ENCODE data around the gene MAD2L2.

The MAD2L2 gene

GRCh38 chr1:11697893-11698210 is 16.9 kb upstream of the MAD2L2 start:
- Histone ChIP-seq H2BK15ac (ENCODE audit: low read length) (no peak overlapping the region), H2BK12ac (ENCODE audit: low read length) (no peak overlapping the region), H3K79me1 (ENCODE audit: low read depth, low read length) (peaks cover 2% of the 10 kb centered on the region), H3K14ac (ENCODE audit: low read length) (no peak overlapping the region), H3K36me3 (replicated peaks in 1 of 2; ENCODE audit: control insufficient read depth in 2 of 2, insufficient read depth in 2 of 2, low read length in 2 of 2) (peaks cover 6 to 18% of the 10 kb centered on the region in 2 donors), H4K8ac (ENCODE audit: low read depth, low read length) (no peak overlapping the region), H3K4ac (ENCODE audit: low read length) (no peak overlapping the region), H3K18ac (ENCODE audit: low read length) (no peak overlapping the region), H3K27ac (replicated peaks; ENCODE audit: low read length) (no peak overlapping the region), H3K4me3 (ENCODE audit: low read length in 2 of 2) (no peak overlapping the region), H2BK5ac (ENCODE audit: low read length) (no peak overlapping the region), H3K27me3 (ENCODE audit: control insufficient read depth in 3 of 3, insufficient read depth in 3 of 3, low read depth in 1 of 3, low read length in 3 of 3) (peaks cover 0 to 7% (median 0%) of the 10 kb centered on the region in 3 experiments), H2AK5ac (ENCODE audit: low read depth, low read length) (no peak overlapping the region), H3K4me1 (ENCODE audit: control insufficient read depth in 2 of 2, insufficient read depth in 1 of 2, low read depth in 1 of 2, low read length in 2 of 2) (peaks cover 23 to 36% of the 10 kb centered on the region in 2 donors), H3K9ac (ENCODE audit: low read depth, low read length, poor library complexity) (no peak overlapping the region), H2BK120ac (ENCODE audit: low read depth, low read length) (no peak overlapping the region), H3K9me3 (replicated peaks in 1 of 2; ENCODE audit: control insufficient read depth in 2 of 2, insufficient read depth in 1 of 2, low read depth in 1 of 2, low read length in 2 of 2) (peaks cover 0 to 6% of the 10 kb centered on the region in 2 donors), H3K4me2 (ENCODE audit: insufficient read depth, low read length, poor library complexity, severe bottlenecking) (no peak overlapping the region), H3K23ac (ENCODE audit: low read depth, low read length, poor library complexity) (no peak overlapping the region), H2AFZ (ENCODE audit: low read length) (no peak overlapping the region), H4K91ac (ENCODE audit: low read depth, low read length, poor library complexity) (no peak overlapping the region)
- WGBS, 2 donors (ENCODE audit: extremely low coverage in 2 of 2, insufficient read length in 2 of 2, insufficient replicate concordance in 1 of 2): no CpG with 5 or more reads among the region's 5 CpGs
- DNase-seq (ENCODE audit: low spot score): no peak

- H2BK5ac ChIP-seq (ENCODE audit: low read length): no peak overlapping the region
- no peak overlapping the region for H3K4me2 ChIP-seq (ENCODE audit: insufficient read depth, low read length, poor library complexity, severe bottlenecking)
- no peak overlapping the region for H3K4ac ChIP-seq (ENCODE audit: low read length)
- no CpG with 5 or more reads among the region's 8 CpGs for WGBS, 2 donors (ENCODE audit: extremely low coverage in 2 of 2, insufficient read length in 2 of 2, insufficient replicate concordance in 1 of 2)
- peaks cover 0 to 10% (median 0%) of the 10 kb centered on the region in 3 experiments for H3K27me3 ChIP-seq (ENCODE audit: control insufficient read depth in 3 of 3, insufficient read depth in 3 of 3, low read depth in 1 of 3, low read length in 3 of 3)
- DNase-seq (ENCODE audit: low spot score): no peak
- no peak overlapping the region for H3K9ac ChIP-seq (ENCODE audit: low read depth, low read length, poor library complexity)
- no peak overlapping the region for H3K27ac ChIP-seq (replicated peaks; ENCODE audit: low read length)
- peaks cover 0 to 4% of the 10 kb centered on the region in 2 donors for H3K9me3 ChIP-seq (replicated peaks in 1 of 2; ENCODE audit: control insufficient read depth in 2 of 2, insufficient read depth in 1 of 2, low read depth in 1 of 2, low read length in 2 of 2)
- H2BK15ac ChIP-seq (ENCODE audit: low read length): no peak overlapping the region
- no peak overlapping the region for H3K14ac ChIP-seq (ENCODE audit: low read length)
- no peak overlapping the region for H2BK120ac ChIP-seq (ENCODE audit: low read depth, low read length)
- H3K23ac ChIP-seq (ENCODE audit: low read depth, low read length, poor library complexity): no peak overlapping the region
- no peak overlapping the region for H3K18ac ChIP-seq (ENCODE audit: low read length)
- H2AFZ ChIP-seq (ENCODE audit: low read length): no peak overlapping the region
- no peak overlapping the region for H4K91ac ChIP-seq (ENCODE audit: low read depth, low read length, poor library complexity)
- H3K4me3 ChIP-seq (ENCODE audit: low read length in 2 of 2): no peak overlapping the region
- no peak overlapping the region for H2AK5ac ChIP-seq (ENCODE audit: low read depth, low read length)
- H3K4me1 ChIP-seq (ENCODE audit: control insufficient read depth in 2 of 2, insufficient read depth in 1 of 2, low read depth in 1 of 2, low read length in 2 of 2): peaks cover 25 to 36% of the 10 kb centered on the region in 2 donors
- no peak overlapping the region for H2BK12ac ChIP-seq (ENCODE audit: low read length)
- H3K79me1 ChIP-seq (ENCODE audit: low read depth, low read length): peaks cover under 1% of the 10 kb centered on the region
- peaks cover 5 to 16% of the 10 kb centered on the region in 2 donors for H3K36me3 ChIP-seq (replicated peaks in 1 of 2; ENCODE audit: control insufficient read depth in 2 of 2, insufficient read depth in 2 of 2, low read length in 2 of 2)
- H4K8ac ChIP-seq (ENCODE audit: low read depth, low read length): no peak overlapping the region
These were observed 16.4 kb upstream of the MAD2L2 start for GRCh38 chr1:11697188-11697892.

DNA sequence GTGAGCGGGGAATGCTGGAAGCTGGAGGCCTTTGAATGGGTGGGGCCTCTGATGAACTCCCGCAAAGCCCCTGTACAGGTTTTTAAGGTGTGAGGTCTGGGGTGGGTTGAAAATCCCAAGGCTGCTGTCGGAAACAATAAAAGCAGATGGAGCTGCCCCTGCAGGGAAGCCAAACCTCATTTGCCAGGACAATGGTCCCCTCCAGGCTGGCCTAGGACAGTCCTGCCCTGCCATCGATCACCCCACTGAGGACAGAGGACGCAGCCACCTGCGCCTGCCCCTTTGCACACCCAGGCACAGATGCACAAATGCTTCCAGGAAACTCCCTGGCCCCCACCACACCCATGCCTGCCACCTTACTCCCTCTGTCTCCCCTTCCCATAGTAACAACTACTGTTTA is 14.9 kb upstream of the MAD2L2 start:
- Histone ChIP-seq H3K79me1 (ENCODE audit: low read depth, low read length) (no peaks in the 10 kb centered on the region), H3K14ac (ENCODE audit: low read length) (no peak overlapping the region), H3K27me3 (ENCODE audit: control insufficient read depth in 3 of 3, insufficient read depth in 3 of 3, low read depth in 1 of 3, low read length in 3 of 3) (peaks cover 0 to 12% (median 0%) of the 10 kb centered on the region in 3 experiments), H2AFZ (ENCODE audit: low read length) (no peak overlapping the region), H2BK15ac (ENCODE audit: low read length) (no peak overlapping the region), H3K4ac (ENCODE audit: low read length) (no peak overlapping the region), H3K36me3 (replicated peaks in 1 of 2; ENCODE audit: control insufficient read depth in 2 of 2, insufficient read depth in 2 of 2, low read length in 2 of 2) (peaks cover 0 to 8% of the 10 kb centered on the region in 2 donors), H4K91ac (ENCODE audit: low read depth, low read length, poor library complexity) (peak overlapping the region; percentile 48), H2AK5ac (ENCODE audit: low read depth, low read length) (no peak overlapping the region), H2BK5ac (ENCODE audit: low read length) (no peak overlapping the region), H2BK120ac (ENCODE audit: low read depth, low read length) (no peak overlapping the region), H3K23ac (ENCODE audit: low read depth, low read length, poor library complexity) (no peak overlapping the region), H3K9ac (ENCODE audit: low read depth, low read length, poor library complexity) (peak overlapping the region; percentile 40), H3K18ac (ENCODE audit: low read length) (peak overlapping the region; percentile 54), H2BK12ac (ENCODE audit: low read length) (peak overlapping the region; percentile 35), H3K4me3 (ENCODE audit: low read length in 2 of 2) (no peak overlapping the region), H3K4me1 (ENCODE audit: control insufficient read depth in 2 of 2, insufficient read depth in 1 of 2, low read depth in 1 of 2, low read length in 2 of 2) (peaks cover 13 to 21% of the 10 kb centered on the region in 2 donors), H4K8ac (ENCODE audit: low read depth, low read length) (no peak overlapping the region), H3K27ac (replicated peaks; ENCODE audit: low read length) (no peak overlapping the region), H3K4me2 (ENCODE audit: insufficient read depth, low read length, poor library complexity, severe bottlenecking) (peak overlapping the region; percentile 4), H3K9me3 (replicated peaks in 1 of 2; ENCODE audit: control insufficient read depth in 2 of 2, insufficient read depth in 1 of 2, low read depth in 1 of 2, low read length in 2 of 2) (no peaks in the 10 kb centered on the region)
- DNase-seq (ENCODE audit: low spot score): no peak
- WGBS, 2 donors (ENCODE audit: extremely low coverage in 2 of 2, insufficient read length in 2 of 2, insufficient replicate concordance in 1 of 2): no CpG with 5 or more reads among the region's 6 CpGs

DNA sequence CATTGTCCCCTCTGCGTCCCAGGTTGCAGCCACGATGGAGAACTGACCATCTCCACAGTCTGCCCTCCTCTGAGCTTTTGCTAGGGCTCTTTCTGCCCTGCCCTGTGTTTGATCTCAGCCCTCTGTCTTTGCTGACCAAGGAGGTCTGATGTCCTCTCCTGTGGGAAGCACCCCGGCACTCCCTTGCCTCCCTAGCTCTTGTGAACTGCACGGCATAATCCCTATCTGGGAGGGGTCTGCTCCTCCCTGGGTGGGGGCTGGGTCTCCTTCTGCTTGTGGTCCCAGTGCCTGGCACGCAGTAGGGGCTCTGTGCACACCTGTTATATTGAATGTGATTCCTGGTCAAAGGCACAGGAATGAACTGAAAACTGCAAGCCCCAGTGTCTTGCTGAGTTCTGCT is 13.0 kb upstream of the MAD2L2 start:
- Histone ChIP-seq H3K9me3 (replicated peaks in 1 of 2; ENCODE audit: control insufficient read depth in 2 of 2, insufficient read depth in 1 of 2, low read depth in 1 of 2, low read length in 2 of 2) (no peaks in the 10 kb centered on the region), H2BK5ac (ENCODE audit: low read length) (no peak overlapping the region), H2AFZ (ENCODE audit: low read length) (no peak overlapping the region), H4K8ac (ENCODE audit: low read depth, low read length) (peak overlapping the region; percentile 30), H3K9ac (ENCODE audit: low read depth, low read length, poor library complexity) (no peak overlapping the region), H4K91ac (ENCODE audit: low read depth, low read length, poor library complexity) (no peak overlapping the region), H3K4me2 (ENCODE audit: insufficient read depth, low read length, poor library complexity, severe bottlenecking) (no peak overlapping the region), H3K4me3 (ENCODE audit: low read length in 2 of 2) (no peak overlapping the region), H2AK5ac (ENCODE audit: low read depth, low read length) (peak overlapping the region; percentile 92), H3K18ac (ENCODE audit: low read length) (peak overlapping the region; percentile 83), H2BK120ac (ENCODE audit: low read depth, low read length) (peak overlapping the region; percentile 81), H3K4ac (ENCODE audit: low read length) (peak overlapping the region; percentile 39), H2BK12ac (ENCODE audit: low read length) (peak overlapping the region; percentile 95), H3K27ac (replicated peaks; ENCODE audit: low read length) (no peak overlapping the region), H3K79me1 (ENCODE audit: low read depth, low read length) (no peaks in the 10 kb centered on the region), H3K36me3 (replicated peaks in 1 of 2; ENCODE audit: control insufficient read depth in 2 of 2, insufficient read depth in 2 of 2, low read length in 2 of 2) (peaks cover 0 to 8% of the 10 kb centered on the region in 2 donors), H3K4me1 (ENCODE audit: control insufficient read depth in 2 of 2, insufficient read depth in 1 of 2, low read depth in 1 of 2, low read length in 2 of 2) (peaks cover 22 to 29% of the 10 kb centered on the region in 2 donors), H3K14ac (ENCODE audit: low read length) (no peak overlapping the region), H3K27me3 (ENCODE audit: control insufficient read depth in 3 of 3, insufficient read depth in 3 of 3, low read depth in 1 of 3, low read length in 3 of 3) (peaks cover 0 to 12% (median 0%) of the 10 kb centered on the region in 3 experiments), H2BK15ac (ENCODE audit: low read length) (peak overlapping the region; percentile 93), H3K23ac (ENCODE audit: low read depth, low read length, poor library complexity) (peak overlapping the region; percentile 33)
- DNase-seq (ENCODE audit: low spot score): no peak
- no CpG with 5 or more reads among the region's 5 CpGs for WGBS, 2 donors (ENCODE audit: extremely low coverage in 2 of 2, insufficient read length in 2 of 2, insufficient replicate concordance in 1 of 2)

Data from neuronal stem cell (in vitro differentiated cells).